NOMO-1 (cell line): ENCODE data around the gene WDR36.
"Not testable (repeated sequence)": the region's sequence is repeated elsewhere in the genome, so short reads cannot be mapped to it uniquely, and the experiment has no call there.

ENCODE experiments used
- DNase-seq, 2 experiments: peaks; one replicate each; lab custom pipeline; 2025; ENCODE audit not compliant: unreplicated experiment in 2 of 2; lab: John Stamatoyannopoulos, UW

Gene WDR36

DNA sequence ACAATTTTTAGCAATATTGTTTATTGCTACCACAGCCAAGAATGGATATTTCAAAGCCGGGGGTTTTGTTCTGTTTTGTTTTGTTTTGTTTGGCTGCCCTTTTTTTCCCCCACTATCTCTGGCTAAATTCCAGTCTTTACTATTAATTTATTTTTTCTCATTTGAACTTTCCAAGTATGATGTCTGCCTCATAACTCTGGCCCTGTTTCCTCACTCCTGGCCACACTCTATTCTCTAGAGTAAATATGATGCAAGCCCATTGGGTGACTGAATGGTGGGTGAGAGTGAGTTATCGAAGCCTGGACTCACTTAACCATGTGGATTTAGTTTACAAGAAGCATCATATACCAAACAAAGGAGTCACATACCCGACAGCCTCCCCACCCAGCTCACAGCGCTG lies 41.9 kb downstream of the WDR36 start:
- no peak for DNase-seq

DNA sequence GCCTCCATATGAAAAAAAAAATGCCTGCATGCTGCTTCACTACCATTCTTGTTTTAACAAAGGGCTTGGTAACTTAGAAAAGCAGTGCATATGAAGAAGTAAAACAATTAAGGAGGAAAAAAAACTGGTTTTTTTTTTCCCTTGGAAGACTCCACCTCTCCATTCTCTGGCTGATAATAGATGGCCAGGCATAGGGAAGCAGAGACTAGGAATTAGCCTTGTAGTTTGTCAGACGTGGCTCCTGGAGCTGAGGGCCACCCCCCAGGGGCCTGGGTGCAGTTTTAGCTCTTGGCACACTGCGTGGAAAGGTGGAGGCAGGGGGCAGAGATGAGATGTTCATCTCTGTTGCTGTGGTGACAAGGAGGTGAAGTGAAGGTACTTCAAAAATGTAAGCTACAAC lies 42.7 kb downstream of the WDR36 start:
- DNase-seq: no peak

DNA sequence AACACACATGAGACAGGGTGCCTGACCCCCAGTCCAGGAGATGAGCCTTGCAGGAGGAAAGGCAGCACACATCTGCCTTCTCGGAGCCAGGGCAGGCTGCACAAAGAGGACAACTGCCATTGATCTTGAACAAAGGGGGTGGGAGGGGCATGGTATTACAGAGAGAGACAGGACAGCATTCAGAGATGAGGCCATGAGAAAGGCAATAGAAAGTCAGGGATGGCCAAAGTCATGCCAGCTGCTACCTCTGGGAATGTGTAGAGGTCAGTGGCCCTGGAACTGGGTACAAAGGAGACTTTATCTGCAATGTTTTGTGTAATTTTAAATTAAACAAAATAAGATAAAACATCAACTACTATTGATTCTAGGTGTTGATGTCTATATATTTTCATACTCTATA lies 43.2 kb downstream of the WDR36 start:
- no peak for DNase-seq

DNA sequence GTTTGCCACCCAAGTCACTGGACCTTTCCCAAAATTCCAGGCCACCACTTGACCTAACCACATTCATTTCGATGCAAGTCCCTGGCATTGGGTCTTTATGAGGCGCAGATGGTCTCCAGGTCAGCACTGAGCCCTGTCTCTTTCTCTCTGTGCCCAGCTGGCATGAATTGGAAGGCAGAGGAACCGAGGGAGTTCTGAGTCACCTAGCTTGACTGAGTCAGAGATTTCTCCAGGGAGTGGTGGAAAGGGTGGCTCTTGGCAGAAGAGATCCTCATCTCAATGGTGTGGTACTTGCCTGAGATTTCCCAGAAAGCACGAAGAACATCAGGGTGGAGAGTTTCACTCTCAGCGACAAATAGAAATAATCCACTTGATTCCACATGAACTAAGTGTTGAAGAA lies 43.8 kb downstream of the WDR36 start:
- DNase-seq: no peak

DNA sequence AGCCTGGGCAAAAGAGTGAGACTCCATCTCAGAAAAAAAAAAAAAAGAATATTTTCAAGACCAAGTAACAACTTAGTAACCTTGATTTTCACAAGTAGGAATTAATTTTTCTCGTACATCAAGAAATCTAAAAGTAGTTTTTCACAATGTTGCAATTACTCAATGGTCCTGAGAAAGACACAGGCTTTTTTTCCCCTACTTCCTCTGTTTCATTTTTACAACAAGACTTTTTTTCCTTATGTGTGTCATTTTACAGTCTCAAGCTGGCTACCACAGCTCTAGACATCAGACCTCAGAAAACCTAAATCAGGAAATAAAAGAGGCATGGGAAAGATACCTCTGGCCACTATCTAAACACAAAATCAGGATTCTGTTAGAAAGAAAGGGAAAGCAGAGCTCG lies 45.9 kb downstream of the WDR36 start:
- DNase-seq: peak in 1 of 2 experiments; percentile 40

DNA sequence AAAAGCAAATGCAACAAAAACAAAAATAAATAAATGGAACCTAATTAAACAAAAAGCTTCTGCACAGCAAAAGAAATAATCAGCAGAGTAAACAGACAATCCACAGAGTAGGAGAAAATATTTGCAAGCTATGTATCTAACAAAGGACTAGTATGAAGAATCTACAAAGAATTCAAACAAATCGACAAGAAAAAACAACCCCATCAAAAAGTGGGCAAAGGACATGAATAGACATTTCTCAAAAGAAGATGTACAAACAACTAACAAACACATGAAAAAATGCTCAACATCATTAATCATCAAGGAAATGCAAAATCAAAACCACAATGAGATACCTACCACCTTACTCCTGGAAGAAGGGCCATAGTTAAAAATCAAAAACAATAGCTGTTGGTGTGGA lies 49.3 kb downstream of the WDR36 start:
- not testable (repeated sequence) for DNase-seq

DNA sequence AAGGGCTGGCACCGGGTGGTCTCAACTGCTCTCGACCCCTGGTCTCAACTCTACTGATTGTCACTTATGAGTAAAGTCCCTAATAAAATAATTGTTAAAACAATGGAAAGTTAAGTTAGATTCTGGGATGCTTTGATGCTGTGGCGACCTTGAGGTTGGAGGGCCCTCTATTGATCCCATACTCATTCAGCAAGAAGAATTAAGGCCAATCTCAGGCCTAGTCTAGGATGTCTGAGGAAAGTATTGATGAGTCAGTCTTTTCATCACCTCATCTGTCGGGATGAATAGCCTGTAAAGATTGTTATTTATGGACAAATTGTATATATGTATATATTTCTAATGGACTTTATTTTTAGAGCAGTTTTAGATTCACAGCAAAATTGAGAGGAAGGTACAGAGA lies 50.8 kb downstream of the WDR36 start:
- DNase-seq: no peak

DNA sequence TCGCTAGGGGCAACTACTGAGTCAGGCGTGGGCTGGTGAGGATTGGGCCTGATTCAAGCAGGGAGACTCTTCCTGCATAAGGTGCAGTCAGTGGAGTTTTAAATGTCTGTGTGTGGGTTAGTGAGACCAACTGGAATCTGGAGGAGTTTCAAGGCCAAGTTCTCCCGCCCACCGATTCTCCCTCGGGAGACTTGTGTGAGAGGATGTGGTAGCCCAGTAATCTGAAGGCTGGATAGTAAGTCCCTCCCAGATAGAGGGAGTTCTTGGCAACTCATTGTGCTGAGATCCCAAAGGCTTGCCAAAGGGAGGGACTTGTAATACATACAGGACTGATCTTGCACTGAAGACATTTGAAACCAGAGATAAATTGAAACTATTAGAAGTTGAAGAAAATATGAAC lies 51.8 kb downstream of the WDR36 start:
- no peak for DNase-seq

DNA sequence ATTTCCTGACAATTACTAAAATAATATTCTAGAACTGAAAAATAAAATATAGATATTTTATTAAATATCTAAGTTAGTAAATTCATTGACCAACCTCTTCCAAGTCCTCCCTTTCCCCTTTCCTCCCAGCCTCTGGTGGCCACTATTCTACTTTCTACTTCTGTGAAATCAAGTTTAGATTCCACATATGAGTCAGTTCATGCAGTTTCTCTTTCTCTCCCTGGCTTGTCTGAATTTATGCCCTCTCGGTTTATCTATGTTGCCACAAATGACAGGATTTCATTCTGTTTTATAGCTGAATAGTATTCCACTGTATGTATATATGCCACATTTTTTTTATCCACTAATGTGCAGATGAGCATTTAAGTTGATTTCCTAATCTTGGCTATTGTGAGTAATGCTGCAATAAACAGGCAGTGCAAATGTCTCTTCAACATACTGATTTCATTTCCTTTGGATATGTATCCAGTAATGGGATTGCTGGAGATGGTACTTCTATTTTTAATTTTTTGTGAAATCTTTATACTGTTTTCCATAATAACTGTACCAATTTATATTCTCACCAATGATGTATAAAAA lies 52.3 kb downstream of the WDR36 start:
- DNase-seq: no peak

DNA sequence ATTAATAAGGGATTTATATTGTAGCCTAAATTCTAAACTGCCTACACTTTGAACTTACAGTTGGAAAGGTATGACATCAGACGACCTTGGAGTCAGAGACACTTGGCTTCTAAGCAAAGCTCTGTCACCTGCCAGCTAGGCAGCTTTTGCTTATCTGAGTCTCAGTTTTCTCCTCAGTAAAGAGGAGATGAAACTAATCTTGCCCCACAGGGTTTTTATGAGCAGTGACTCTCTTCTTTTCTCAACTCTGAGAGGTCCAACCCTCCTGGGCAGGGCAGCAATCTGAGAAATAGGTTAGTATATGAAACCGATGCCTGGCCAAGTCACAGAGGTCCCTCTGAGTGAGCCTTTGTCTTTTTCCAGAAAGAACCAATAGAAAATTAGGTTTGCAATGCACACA lies 53.9 kb downstream of the WDR36 start:
- no peak for DNase-seq

DNA sequence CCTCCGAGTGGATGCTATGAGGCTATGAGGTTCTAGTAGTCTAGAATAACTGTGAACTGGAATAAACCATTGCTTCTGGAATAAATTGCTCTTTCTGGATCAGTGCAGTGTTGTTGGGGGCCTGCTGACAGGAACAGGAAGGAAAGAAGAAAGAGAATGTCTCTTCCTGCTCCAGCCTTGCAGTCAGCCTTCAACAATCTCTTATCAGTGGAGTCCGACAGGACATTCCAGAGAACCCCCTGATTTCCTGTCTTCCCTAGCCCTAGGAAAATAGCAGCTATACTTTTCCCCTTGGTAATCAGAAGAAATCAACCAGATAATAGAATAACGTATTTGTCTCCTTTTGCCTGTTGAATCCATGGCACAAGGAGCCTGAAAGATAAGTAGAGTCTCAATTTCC lies 55.4 kb downstream of the WDR36 start:
- no peak for DNase-seq

DNA sequence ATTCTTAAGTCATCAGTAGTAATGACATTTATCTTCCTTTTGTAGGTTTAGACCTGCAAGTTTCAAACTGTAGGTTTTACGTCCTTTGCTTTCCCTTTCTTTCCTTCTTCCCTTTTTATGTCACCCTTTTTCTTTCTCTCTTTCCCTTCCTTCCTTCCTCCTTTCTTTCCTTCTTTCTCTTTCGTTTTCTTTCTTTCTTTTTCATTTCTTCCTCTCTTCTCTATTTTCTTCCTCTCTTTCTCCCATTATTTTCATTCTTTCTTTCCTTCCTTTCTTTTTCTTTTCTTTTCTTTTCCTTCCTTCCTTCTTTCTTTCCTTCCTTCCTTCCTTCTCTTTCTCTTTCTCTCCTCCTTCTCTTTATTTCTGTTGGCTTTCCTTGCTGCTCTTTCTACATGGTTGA lies 59.9 kb downstream of the WDR36 start:
- DNase-seq: peak in 1 of 2 experiments; percentile 10

DNA sequence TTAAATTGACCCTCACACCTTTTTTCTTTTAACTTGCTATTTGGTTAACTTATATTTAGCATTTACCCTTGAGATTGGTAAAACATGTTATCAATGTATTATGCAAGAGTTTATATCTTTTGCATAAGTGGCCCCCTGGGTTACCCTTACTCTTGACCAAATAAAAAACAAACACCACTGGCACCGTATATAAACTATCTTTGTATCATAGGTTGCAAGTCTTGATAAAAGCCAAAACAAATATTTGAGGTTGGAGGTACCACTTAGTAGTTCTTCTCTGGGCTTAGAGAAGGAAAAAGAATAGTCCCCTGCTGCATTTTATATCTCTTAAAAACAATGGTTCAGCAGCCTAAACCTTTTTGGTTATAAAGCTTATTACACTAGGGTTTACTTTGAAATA lies 61.3 kb downstream of the WDR36 start:
- DNase-seq: no peak

DNA sequence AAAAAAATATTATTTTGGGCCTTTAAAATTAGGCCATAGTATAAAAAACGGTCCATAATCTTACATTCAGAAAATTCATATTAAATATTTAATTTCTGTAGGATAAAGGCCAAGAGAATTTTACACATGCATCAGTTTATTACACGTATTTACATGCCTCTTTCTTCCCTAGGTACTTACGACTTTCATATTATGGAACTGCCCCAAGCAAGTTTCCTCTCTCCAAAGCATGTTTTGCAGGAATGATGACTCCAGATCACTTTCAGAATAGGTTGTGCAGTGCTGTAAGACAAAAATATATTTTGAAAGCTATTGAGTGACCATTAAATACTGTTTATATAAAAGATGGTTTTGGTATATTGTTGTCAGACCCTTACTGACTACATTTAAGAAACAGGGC lies 61.8 kb downstream of the WDR36 start:
- no peak for DNase-seq

DNA sequence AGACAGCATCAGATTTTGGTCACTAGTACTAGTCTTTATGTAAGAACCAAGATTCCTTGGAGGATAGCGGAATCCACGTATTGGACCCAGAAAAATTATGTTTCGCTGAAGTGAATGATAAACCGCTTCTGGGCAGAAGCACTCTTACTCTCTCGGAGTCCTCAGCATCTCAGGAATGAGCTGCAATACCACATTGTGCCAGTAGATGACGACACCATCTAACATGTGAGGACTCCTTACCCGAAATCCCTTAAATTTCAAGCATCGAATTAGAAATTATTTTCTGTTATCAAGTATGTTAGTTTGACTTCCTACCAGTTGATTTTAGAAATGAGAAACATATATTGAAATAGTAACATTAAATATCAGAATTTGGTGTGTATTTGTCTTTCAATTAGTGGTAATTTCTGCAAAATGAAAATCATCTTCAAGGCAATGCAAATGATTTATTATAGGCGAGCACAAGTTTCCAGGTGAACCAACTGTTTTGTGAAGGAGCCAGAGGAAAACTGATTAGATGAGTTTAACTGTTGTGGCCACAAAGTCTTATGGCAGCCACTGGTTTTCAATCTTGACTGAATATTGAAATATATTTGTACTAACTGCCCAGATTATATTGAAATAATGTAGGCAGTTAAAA lies 66.1 kb downstream of the WDR36 start:
- peak in 1 of 2 experiments; percentile 40 for DNase-seq

DNA sequence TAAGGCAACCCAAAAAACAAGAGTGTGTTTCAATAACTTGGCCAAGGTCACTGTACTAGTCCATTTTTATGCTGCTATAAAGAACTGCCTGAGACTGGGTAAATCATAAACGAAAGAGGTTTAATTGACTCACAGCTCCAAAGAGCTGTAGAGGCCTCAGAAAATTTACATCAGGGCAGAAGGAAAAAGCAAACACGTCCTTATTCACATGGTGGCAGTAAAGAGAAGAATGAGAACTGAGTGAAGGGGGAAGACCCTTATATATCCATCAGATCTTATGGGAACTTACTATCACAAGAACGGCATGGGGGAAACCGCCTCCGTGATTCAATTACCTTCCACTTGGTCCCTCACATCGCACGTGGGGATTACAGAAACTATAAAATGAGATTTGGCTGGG lies 67.7 kb downstream of the WDR36 start:
- no peak for DNase-seq

DNA sequence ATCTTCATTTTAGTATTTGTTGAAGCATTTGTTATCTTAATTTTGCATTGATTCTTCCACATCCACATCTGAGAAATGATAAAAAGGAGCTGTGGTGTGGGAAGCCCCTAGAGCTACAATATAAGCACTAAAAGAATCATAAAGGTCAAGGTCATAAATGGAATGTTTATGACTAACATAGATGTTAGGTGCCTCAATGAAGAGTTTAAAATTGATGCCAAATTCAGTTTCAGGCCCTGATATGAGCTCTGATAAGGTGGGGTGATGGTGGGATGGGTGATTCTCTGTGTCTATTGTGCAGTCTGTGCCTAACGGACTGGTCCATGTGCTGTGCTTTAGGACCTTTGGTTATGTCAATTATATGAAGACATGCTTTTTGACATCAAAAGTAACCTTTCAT lies 70.9 kb downstream of the WDR36 start:
- no peak for DNase-seq

DNA sequence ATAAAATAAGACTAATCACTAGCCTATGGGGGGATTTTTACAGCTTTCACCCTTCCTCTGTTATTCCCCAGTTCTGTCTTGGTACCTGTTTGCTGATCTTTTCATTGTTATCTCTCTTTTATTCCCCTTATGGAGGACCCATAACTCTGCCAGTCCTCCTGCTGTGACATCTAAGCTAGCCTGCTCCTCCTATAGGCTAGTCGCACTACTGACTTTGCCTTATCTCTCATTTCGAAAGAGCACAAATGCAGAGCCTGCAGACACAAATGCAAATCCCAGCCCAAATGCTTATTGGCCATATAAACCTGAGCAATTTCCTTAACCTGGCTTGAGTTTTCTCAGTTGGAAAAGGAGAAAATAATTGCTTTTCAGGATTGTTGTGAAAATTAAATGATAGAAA lies 72.9 kb downstream of the WDR36 start:
- DNase-seq: no peak

DNA sequence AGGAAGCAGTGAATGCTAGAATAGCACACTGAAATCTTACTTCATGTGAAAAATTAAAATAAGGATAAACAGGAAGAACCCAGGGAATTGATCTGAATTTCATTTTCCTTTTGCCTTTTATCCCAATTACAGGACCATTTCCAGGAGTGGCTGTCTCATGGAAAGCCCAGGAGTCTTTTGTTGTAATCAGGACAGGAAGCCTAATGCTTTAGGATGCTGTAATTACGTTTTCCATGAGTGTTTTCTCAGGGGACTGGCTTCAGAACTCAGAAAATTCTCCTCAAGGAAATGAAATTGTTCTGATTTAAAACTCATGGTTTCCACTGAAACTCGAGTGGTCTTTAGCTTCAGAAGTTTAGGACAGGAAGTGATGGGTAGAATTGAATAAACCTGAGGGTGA lies 75.4 kb downstream of the WDR36 start:
- no peak for DNase-seq

DNA sequence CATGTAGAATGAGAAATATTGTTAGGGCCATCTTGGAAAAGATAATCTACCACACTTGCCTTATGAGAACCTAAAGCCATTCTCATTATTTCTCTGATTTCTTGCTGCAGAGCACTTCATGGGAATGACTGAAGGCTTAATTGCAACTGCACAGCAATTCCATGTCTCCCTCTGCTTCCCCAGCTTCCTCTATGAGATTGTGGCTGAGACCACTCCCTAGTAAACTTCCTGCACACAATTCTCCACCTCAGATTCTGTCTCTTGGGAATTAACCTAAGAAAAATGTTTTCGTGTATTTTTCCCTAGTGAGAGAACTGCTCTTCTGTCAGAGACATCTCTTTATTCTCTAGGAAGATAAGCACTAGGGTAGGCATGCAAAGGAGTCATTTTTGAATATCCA lies 76.5 kb downstream of the WDR36 start:
- DNase-seq: no peak

DNA sequence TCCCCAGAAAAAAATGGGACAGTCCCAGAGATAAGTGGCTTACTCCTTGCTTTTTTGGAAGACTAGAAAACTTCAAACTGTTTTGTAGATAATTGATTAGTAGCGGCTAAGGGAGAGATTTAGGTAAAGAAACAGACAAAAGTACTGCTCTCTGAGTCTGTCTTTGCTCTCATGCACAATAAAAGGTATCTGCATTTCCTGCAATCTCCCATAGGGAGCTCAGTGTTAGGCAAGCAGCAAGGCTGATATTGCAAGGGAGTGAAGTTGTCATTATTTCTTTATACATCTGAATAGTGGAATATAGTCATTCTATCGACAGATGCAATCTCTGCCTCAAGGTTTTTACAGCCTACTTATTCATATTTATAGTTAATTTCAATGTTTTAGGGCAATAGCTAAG lies 77.1 kb downstream of the WDR36 start:
- DNase-seq: no peak

DNA sequence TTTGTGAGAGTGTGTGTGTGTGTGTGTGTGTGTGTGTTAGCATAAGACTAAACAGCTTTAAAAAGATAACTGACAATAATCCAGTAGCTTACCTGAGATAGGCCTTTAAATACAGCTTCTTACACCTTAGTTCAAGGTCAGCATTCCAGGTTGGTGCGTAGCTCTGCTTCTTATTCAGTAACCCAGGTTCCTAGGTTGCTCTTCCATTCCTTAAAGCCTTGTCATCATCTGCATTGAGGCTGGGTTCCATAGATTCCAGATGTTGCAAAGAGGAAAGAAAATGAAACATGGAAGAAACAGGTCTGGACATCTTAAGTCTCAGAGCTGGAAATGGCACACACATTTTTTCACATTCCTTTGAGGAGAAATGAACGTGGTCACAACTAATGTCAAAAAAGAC lies 78.1 kb downstream of the WDR36 start:
- no peak for DNase-seq

DNA sequence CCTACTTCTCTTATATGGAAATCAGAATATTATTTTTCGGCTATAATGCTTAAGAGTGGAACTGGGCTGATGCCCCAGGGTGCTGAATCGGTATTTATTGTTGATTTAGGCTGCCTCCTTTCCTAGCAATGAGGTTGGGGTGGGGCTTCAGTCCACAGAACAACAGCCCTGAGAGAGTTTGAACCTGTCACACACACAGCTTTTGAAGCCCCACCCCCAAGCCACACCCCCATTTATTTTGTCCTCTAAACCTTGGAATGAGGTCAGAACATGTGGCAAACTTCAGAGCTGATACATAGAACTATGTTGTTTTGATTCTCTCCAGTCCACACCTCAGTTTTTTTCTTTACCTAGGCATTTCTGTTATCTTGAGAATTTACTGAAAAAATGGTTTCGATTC lies 80.4 kb downstream of the WDR36 start:
- no peak for DNase-seq
